Hepatocyte (in vitro differentiated cells): Measurements from ENCODE around the gene ARHGAP28. TPM values are rescaled to one million over a fixed set of nuclear protein-coding genes. Genes with fewer than 3 reads are reported as not detected.

Experiments used
- DNase-seq: peaks from one replicate; pipeline ENCODE4 v3.0.0-alpha.2; 2016; ENCODE audit warnings: low spot score
- H2AFZ ChIP-seq: fragments of 200-600 bp; sonication (generic); 2 replicates; pipeline ENCODE4 v1.6.0; 2016; ENCODE audit warnings: antibody characterized with exemption, mild to moderate bottlenecking
- H3K27ac ChIP-seq: fragments of 200-600 bp; sonication (generic); 2 replicates; pipeline ENCODE4 v1.5.1; 2016; ENCODE audit warnings: mild to moderate bottlenecking
- H3K27me3 ChIP-seq: fragments of 200-600 bp; sonication (generic); 2 replicates; pipeline ENCODE4 v1.6.1; 2016
- H3K36me3 ChIP-seq: fragments of 200-600 bp; sonication (generic); replicated peaks from 2 replicates; pipeline ENCODE4 v1.5.1; 2016; ENCODE audit warnings: low read depth; ENCODE audit not compliant: insufficient read depth
- H3K4me1 ChIP-seq: fragments of 200-600 bp; sonication (generic); 2 replicates; pipeline ENCODE4 v1.5.1; 2016; ENCODE audit warnings: mild to moderate bottlenecking, moderate library complexity; ENCODE audit not compliant: insufficient read depth
- H3K4me2 ChIP-seq: fragments of 200-600 bp; sonication (generic); 2 replicates; pipeline ENCODE4 v1.6.0; 2016
- H3K4me3 ChIP-seq: fragments of 200-600 bp; sonication (generic); 2 replicates; pipeline ENCODE4 v1.5.1; 2016; ENCODE audit warnings: mild to moderate bottlenecking
- H3K79me2 ChIP-seq: fragments of 200-600 bp; sonication (generic); 2 replicates; pipeline ENCODE4 v1.6.0; 2017; ENCODE audit warnings: mild to moderate bottlenecking
- H3K9me2 ChIP-seq: fragments of 200-600 bp; sonication (generic); replicated peaks from 2 replicates; pipeline ENCODE4 v1.6.0; 2017; ENCODE audit warnings: mild to moderate bottlenecking; ENCODE audit not compliant: insufficient read depth
- H3K9me3 ChIP-seq: fragments of 200-600 bp; sonication (generic); 2 replicates; pipeline ENCODE4 v1.5.1; 2016; ENCODE audit warnings: low read depth, mild to moderate bottlenecking
- H4K20me1 ChIP-seq: fragments of 200-600 bp; sonication (generic); 2 replicates; pipeline ENCODE4 v1.6.0; 2016; ENCODE audit warnings: mild to moderate bottlenecking; ENCODE audit not compliant: insufficient read depth, poor library complexity, severe bottlenecking
- EZH2 ChIP-seq: fragments of 200-600 bp; sonication (generic); IDR thresholded peaks from 2 replicates; pipeline ENCODE4 v1.6.1; 2016; ENCODE audit warnings: antibody characterized with exemption, mild to moderate bottlenecking, borderline replicate concordance
- EZH2phosphoT487 ChIP-seq: fragments of 200-600 bp; sonication (generic); IDR thresholded peaks from one replicate; pipeline ENCODE4 v1.6.1; 2018; ENCODE audit warnings: antibody characterized with exemption, mild to moderate bottlenecking, low read depth, moderate library complexity; ENCODE audit not compliant: unreplicated experiment, severe bottlenecking
- WGBS: methylation state at CpG from one replicate; pipeline ENCODE4 v1.1.6; 2016; ENCODE audit warnings: low lambda C conversion rate; ENCODE audit errors: missing lambda C conversion rate; 5-methylcytosine and 5-hydroxymethylcytosine counted together
- polyA plus RNA-seq: library from polyadenylated mRNA; unstranded; fragments of >200 nt; fragmentation: Nextera tagmentation; extraction: Ambion mirVana; gene quantifications from 2 replicates; pipeline ENCODE4 v1.2.1, GENCODE V29; 2016
- total RNA-seq: library from RNA; depleted of rRNA; stranded (reverse); fragments of >200 nt; gene quantifications from 2 replicates; pipeline ENCODE4 v1.2.3, GENCODE V29; 2014
- TF ChIP-seq, protein P1 (sequence below): fragments of 200-600 bp; sonication (generic); IDR thresholded peaks from 2 replicates; pipeline ENCODE4 v1.5.1; 2016; ENCODE audit warnings: antibody characterized with exemption, mild to moderate bottlenecking; ENCODE audit not compliant: poor library complexity

Gene ARHGAP28
- total and polyA plus RNA-seq, 2 experiments from 2014 or later, result 23.5 to 60.7 TPM

DNA sequence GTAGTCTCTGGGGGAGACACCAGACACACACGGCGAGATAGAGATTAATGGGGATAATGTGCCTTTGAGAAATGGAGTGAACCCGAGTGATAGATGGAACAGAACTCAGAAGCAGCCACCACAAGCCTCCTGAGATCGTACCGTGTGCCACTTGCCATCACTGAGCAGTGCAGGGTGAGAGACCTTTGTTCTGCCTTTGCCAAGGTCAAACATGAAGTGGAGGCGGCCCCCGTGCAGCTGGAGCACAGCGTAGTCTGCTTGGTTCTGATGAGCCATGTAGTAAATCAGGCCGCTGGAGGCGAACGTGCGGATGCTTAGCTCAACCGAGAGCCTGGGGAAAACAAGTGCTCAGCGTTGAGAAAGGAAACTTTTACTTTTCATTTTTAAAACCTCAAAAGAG, 221.1 kb downstream of the ARHGAP28 start:
- no peaks in the 10 kb centered on the region for H3K79me2 ChIP-seq
- no peak for DNase-seq
- no peaks in the 10 kb centered on the region for H3K9me3 ChIP-seq
- H3K4me1 ChIP-seq, result peaks cover 18% of the 10 kb centered on the region
- no peak overlapping the region for H3K4me2 ChIP-seq
- 83% methylated on average over 14 of the region's 14 CpGs for WGBS
- TF ChIP-seq EZH2phosphoT487 (no peak), EZH2 (no peak)
- TF ChIP-seq, protein P1, sequence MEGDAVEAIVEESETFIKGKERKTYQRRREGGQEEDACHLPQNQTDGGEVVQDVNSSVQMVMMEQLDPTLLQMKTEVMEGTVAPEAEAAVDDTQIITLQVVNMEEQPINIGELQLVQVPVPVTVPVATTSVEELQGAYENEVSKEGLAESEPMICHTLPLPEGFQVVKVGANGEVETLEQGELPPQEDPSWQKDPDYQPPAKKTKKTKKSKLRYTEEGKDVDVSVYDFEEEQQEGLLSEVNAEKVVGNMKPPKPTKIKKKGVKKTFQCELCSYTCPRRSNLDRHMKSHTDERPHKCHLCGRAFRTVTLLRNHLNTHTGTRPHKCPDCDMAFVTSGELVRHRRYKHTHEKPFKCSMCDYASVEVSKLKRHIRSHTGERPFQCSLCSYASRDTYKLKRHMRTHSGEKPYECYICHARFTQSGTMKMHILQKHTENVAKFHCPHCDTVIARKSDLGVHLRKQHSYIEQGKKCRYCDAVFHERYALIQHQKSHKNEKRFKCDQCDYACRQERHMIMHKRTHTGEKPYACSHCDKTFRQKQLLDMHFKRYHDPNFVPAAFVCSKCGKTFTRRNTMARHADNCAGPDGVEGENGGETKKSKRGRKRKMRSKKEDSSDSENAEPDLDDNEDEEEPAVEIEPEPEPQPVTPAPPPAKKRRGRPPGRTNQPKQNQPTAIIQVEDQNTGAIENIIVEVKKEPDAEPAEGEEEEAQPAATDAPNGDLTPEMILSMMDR, result no peak
- no peak overlapping the region for H2AFZ ChIP-seq
- H4K20me1 ChIP-seq, result no peaks in the 10 kb centered on the region
- H3K36me3 ChIP-seq, result no peaks in the 10 kb centered on the region
- no peak overlapping the region for H3K4me3 ChIP-seq
- no peaks in the 10 kb centered on the region for H3K27me3 ChIP-seq
- no peak overlapping the region for H3K27ac ChIP-seq
- no peaks in the 10 kb centered on the region for H3K9me2 ChIP-seq

DNA sequence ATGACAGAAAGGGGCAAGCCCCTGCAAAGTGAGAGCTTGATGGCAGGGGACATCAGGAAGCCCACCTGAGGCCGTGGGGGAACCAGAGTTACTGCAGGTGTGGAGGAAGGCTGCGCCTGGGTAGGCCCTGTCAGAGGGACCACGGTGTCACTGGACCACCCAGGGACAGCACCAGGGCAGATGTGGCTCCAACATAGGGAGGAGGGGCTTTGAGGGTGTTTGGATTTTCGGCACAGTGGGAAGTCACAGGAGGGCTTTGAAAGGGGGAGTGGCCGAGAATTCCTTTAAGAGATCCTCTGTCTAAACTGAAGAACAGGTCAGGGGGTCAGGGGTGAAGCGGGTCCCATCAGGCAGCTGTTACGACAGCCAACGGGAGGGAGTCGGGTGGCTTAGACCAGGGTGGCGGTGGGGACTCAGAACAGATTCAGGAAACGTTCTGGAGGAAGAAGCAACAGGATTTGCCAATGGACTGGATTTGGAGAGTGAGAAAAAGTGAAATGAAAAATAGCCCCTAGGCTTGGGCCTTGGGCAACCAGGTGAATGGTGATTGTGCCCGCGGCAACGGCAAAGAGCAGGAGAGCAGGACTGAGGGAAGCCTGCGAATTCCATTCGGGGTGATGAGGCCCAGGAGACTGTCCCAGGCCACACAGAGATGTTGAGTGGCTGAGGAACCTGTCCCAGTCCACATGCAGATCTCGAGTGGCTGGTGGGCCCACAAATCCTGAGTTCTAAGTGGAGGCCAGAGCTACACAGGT, 222.0 kb downstream of the ARHGAP28 start:
- H3K4me3 ChIP-seq, result no peak overlapping the region
- DNase-seq, result no peak
- peaks cover 18% of the 10 kb centered on the region for H3K4me1 ChIP-seq
- H4K20me1 ChIP-seq, result no peaks in the 10 kb centered on the region
- WGBS, result 84% methylated on average over 17 of the region's 17 CpGs
- TF ChIP-seq, protein P1, result no peak
- TF ChIP-seq EZH2, result no peak
- TF ChIP-seq EZH2phosphoT487, result no peak
- H3K9me3 ChIP-seq, result no peaks in the 10 kb centered on the region
- no peaks in the 10 kb centered on the region for H3K9me2 ChIP-seq
- H3K4me2 ChIP-seq, result no peak overlapping the region
- H3K36me3 ChIP-seq, result no peaks in the 10 kb centered on the region
- no peak overlapping the region for H3K27ac ChIP-seq
- H3K27me3 ChIP-seq, result no peaks in the 10 kb centered on the region
- H2AFZ ChIP-seq, result no peak overlapping the region
- H3K79me2 ChIP-seq, result no peaks in the 10 kb centered on the region

DNA sequence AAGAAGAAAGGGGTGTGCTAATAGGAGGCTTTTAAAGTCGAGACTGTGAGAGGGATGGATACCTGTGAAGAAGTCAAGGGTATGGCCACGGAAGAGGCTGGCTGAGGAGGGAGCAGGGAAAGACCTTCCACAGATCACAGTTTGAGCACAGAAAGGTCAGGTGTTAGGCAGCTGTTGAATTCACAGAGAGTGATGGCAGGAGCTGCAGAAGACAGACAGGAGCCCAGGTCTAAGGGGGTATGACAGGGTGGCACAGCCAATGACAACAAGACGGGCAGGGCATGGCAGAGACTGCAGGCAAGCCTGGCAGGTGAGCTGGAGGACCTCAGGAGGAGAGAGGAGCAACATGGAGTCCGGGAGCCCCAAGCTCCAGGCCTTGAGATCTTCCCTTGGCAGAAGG, 225.0 kb downstream of the ARHGAP28 start:
- no peaks in the 10 kb centered on the region for H3K79me2 ChIP-seq
- H3K4me2 ChIP-seq, result no peak overlapping the region
- WGBS, result 100% methylated on average over 4 of the region's 4 CpGs
- no peaks in the 10 kb centered on the region for H3K9me3 ChIP-seq
- no peak overlapping the region for H2AFZ ChIP-seq
- no peaks in the 10 kb centered on the region for H4K20me1 ChIP-seq
- DNase-seq, result no peak
- no peaks in the 10 kb centered on the region for H3K27me3 ChIP-seq
- H3K4me1 ChIP-seq, result peaks cover 1% of the 10 kb centered on the region
- H3K36me3 ChIP-seq, result no peaks in the 10 kb centered on the region
- H3K4me3 ChIP-seq, result no peak overlapping the region
- H3K9me2 ChIP-seq, result no peaks in the 10 kb centered on the region
- no peak overlapping the region for H3K27ac ChIP-seq
- TF ChIP-seq EZH2 (no peak), EZH2phosphoT487 (no peak)

DNA sequence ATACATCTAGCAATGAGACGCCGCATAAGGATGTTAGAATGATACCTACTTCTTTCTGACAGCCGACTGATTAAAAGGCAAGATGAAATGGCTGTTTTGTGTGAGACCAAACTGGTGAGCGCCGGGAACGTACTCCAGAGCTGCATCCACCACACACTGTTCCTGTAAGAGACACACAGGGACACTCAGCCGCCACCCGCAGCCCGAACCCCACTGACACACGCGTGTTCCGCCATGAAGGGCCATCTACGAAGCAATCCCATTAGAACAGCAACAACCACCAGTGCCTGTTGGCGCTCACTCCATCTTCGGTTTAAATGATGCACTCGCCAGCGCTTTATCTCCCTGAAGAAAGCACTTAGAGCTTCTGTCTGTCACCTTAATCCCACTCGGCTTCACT, 225.8 kb downstream of the ARHGAP28 start:
- Histone ChIP-seq H3K79me2 (no peaks in the 10 kb centered on the region), H3K4me1 (no peaks in the 10 kb centered on the region), H2AFZ (no peak overlapping the region), H4K20me1 (no peaks in the 10 kb centered on the region), H3K27me3 (no peaks in the 10 kb centered on the region), H3K27ac (no peak overlapping the region), H3K9me2 (no peaks in the 10 kb centered on the region), H3K4me2 (no peak overlapping the region), H3K9me3 (no peaks in the 10 kb centered on the region), H3K36me3 (no peaks in the 10 kb centered on the region), H3K4me3 (no peak overlapping the region)
- TF ChIP-seq, protein P1, result no peak
- no peak for TF ChIP-seq EZH2phosphoT487
- no peak for TF ChIP-seq EZH2
- WGBS, result 95% methylated on average over 18 of the region's 18 CpGs
- DNase-seq, result no peak
